AG20443 (cell line): Measurements from ENCODE around the gene FOSL1.

Experiments used
- DNase-seq: peaks from one replicate; pipeline ENCODE4 v3.0.0; 2012; ENCODE audit warnings: low spot score, mixed read lengths

FOSL1 gene

GRCh38 chr11:65852508-65853245 lies 47.5 kb downstream of the FOSL1 start:
- no peak for DNase-seq

GRCh38 chr11:65851811-65852507 lies 48.2 kb downstream of the FOSL1 start:
- peak; percentile 4 for DNase-seq

GRCh38 chr11:65851083-65851579 lies 49.1 kb downstream of the FOSL1 start:
- DNase-seq = peak; percentile 32

- DNase-seq = no peak
Observed at GRCh38 chr11:65850217-65851082, 49.7 kb downstream of the FOSL1 start.

GRCh38 chr11:65849771-65850216 lies 50.4 kb downstream of the FOSL1 start:
- DNase-seq = no peak

GRCh38 chr11:65849366-65849765 lies 50.8 kb downstream of the FOSL1 start:
- DNase-seq = no peak

- DNase-seq = peak; percentile 9
Observed at GRCh38 chr11:65848693-65849092, 51.5 kb downstream of the FOSL1 start.

GRCh38 chr11:65847746-65848145 lies 52.4 kb downstream of the FOSL1 start:
- no peak for DNase-seq

- no peak for DNase-seq
Observed at GRCh38 chr11:65844231-65844872, 55.8 kb downstream of the FOSL1 start.

GRCh38 chr11:65843811-65844210 lies 56.4 kb downstream of the FOSL1 start:
- no peak for DNase-seq

GRCh38 chr11:65842144-65842543 lies 58.0 kb downstream of the FOSL1 start:
- DNase-seq = no peak
